Upper lobe of left lung (tissue), 6 donors: Measurements from ENCODE around the gene AGBL3. TPM values are rescaled to one million over a fixed set of nuclear protein-coding genes. Genes with fewer than 3 reads are reported as not detected.

Experiments used
- ATAC-seq, 2 donors: fragments of 200-7000 bp; cut with Tn5 transposase; one replicate each; pipeline ENCODE4 v1.9.1; 2022; ENCODE audit warnings: mild to moderate bottlenecking in 2 of 2, moderate library complexity in 2 of 2; ENCODE audit not compliant: low FRiP score in 2 of 2
- DNase-seq, 2 donors: peaks; one replicate each; pipeline ENCODE4 v3.0.0-alpha.2; 2019 to 2020
- H3K27ac ChIP-seq, 4 donors: fragments of 200-600 bp; sonication (generic); one replicate each; pipeline ENCODE4 v1.5.1; 2016 to 2019
- H3K27me3 ChIP-seq, 4 donors: fragments of 200-600 bp; sonication (generic); one replicate each; pipeline ENCODE4 v1.5.1; 2017 to 2019
- H3K36me3 ChIP-seq, 4 donors: fragments of 200-600 bp; sonication (generic); one replicate each; pipeline ENCODE4 v1.5.1; 2016 to 2019
- H3K4me1 ChIP-seq, 4 donors: fragments of 200-600 bp; sonication (generic); one replicate each; pipeline ENCODE4 v1.5.1; 2018 to 2019
- H3K4me3 ChIP-seq, 4 donors: fragments of 200-600 bp; sonication (generic); one replicate each; pipeline ENCODE4 v1.5.1; 2017 to 2019; ENCODE audit warnings: mild to moderate bottlenecking in 2 of 4, moderate library complexity in 1 of 4
- H3K9me3 ChIP-seq, 4 donors: fragments of 200-600 bp; sonication (generic); one replicate each; pipeline ENCODE4 v1.5.1; 2018 to 2019
- EP300 ChIP-seq, 4 donors: sonication (generic); formaldehyde crosslinking; IDR thresholded peaks; one replicate each; pipeline ENCODE4 v1.5.1; 2017; ENCODE audit warnings: antibody characterized with exemption in 4 of 4, control low read depth in 2 of 4
- POLR2A ChIP-seq, 4 donors: fragments of 450-650 bp; IDR thresholded peaks; one replicate each; pipeline ENCODE4 v1.5.1; 2016 to 2017; ENCODE audit warnings: antibody characterized with exemption in 4 of 4, mild to moderate bottlenecking in 2 of 4
- POLR2AphosphoS5 ChIP-seq, 2 donors: sonication (generic); formaldehyde crosslinking; IDR thresholded peaks; one replicate each; pipeline ENCODE4 v1.5.1; 2017; ENCODE audit warnings: antibody characterized with exemption in 2 of 2
- WGBS, 2 donors: methylation state at CpG; one replicate each; pipeline ENCODE4 v1.1.5; 2017 to 2018; 5-methylcytosine and 5-hydroxymethylcytosine counted together
- total RNA-seq, 6 donors: library from RNA; depleted of rRNA in 4 of 6; stranded (reverse); fragments of >200 nt in 4 of 6; gene quantifications; one replicate each; pipeline versions ENCODE4 v1.1.0 to v1.2.1, GENCODE V29; 2016 to 2021
- TF ChIP-seq, protein P1 (sequence below), 6 experiments: fragments of 450-650 bp in 4 of 6; fragments of 200-600 bp in 2 of 6; sonication (generic) in 2 of 6; IDR thresholded peaks; one replicate each; pipeline ENCODE4 v1.5.1; 2016 to 2019; ENCODE audit warnings: antibody characterized with exemption in 6 of 6
- donor health status: DM: no; HTN: no; CAD: no; lungs with moderate emphysema.
- donor health status: DM: no; HTN: yes; CAD: no; lungs with severe emphysema.

AGBL3 gene
- total RNA-seq, 6 donors from 2014 or later: 1.0 to 5.2 (median 2.5) TPM

DNA sequence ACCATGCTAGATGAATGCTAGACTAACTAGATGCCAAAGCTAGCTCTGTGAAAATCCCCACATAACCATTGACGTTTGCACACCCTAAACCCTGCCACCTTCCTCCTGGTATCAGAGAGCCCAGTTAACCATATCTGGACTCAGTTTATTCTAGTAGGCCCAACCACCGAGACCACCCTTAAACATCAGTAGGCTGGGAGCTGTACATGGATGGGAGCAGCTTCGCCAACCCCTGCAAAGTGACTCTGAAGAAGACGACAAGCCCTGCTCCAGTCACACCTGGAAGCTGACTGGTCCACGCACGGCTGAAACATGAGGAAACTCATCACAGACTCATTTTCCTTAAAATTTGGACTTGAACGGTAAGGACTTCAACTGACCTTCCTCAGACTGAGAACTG lies 188.6 kb downstream of the AGBL3 start:
- Histone ChIP-seq H3K4me1 (peaks cover 0 to 15% (median 10%) of the 10 kb centered on the region in 4 donors), H3K9me3 (peaks cover 0 to 9% (median under 1%) of the 10 kb centered on the region in 4 donors), H3K27ac (no peak overlapping the region), H3K27me3 (no peaks in the 10 kb centered on the region), H3K36me3 (peaks cover 0 to 8% (median 0%) of the 10 kb centered on the region in 4 donors), H3K4me3 (no peak overlapping the region)
- 91 to 94% methylated on average over 7 of the region's 7 CpGs for WGBS, 2 donors
- ATAC-seq (no peak), DNase-seq (no peak)
- TF ChIP-seq, protein P1, sequence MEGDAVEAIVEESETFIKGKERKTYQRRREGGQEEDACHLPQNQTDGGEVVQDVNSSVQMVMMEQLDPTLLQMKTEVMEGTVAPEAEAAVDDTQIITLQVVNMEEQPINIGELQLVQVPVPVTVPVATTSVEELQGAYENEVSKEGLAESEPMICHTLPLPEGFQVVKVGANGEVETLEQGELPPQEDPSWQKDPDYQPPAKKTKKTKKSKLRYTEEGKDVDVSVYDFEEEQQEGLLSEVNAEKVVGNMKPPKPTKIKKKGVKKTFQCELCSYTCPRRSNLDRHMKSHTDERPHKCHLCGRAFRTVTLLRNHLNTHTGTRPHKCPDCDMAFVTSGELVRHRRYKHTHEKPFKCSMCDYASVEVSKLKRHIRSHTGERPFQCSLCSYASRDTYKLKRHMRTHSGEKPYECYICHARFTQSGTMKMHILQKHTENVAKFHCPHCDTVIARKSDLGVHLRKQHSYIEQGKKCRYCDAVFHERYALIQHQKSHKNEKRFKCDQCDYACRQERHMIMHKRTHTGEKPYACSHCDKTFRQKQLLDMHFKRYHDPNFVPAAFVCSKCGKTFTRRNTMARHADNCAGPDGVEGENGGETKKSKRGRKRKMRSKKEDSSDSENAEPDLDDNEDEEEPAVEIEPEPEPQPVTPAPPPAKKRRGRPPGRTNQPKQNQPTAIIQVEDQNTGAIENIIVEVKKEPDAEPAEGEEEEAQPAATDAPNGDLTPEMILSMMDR (IDR thresholded peaks at IDR 0.05): no peak
- TF ChIP-seq EP300 (IDR thresholded peaks at IDR 0.05) (no peak), POLR2A (IDR thresholded peaks at IDR 0.05) (no peak), POLR2AphosphoS5 (IDR thresholded peaks at IDR 0.05) (no peak)

DNA sequence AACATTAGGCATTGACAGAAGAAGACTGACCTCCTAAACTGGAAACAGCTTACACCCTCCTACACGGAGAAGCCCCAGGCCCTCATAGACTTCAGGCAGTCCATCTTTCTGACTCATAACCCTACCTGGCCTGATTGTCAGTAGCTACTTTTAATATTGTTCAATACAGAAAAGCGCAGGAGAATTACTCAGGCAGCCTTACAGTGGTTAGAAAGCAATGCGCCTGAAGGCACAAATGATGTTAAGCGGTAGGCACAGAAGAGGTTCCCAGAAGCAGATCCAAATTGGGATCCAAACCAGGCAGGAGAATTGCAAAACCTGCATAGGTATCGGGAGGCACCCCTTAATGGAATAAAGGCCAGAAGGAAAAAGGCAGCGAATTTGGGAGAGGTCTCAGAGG lies 189.6 kb downstream of the AGBL3 start:
- H3K27ac ChIP-seq: no peak overlapping the region
- no peaks in the 10 kb centered on the region for H3K27me3 ChIP-seq
- peaks cover 0 to 12% (median 10%) of the 10 kb centered on the region in 4 donors for H3K4me1 ChIP-seq
- WGBS, 2 donors: 93 to 94% methylated on average over 6 of the region's 6 CpGs
- DNase-seq (no peak), ATAC-seq (no peak)
- no peak for TF ChIP-seq EP300 (IDR thresholded peaks at IDR 0.05)
- no peak for TF ChIP-seq POLR2AphosphoS5 (IDR thresholded peaks at IDR 0.05)
- TF ChIP-seq, protein P1 (IDR thresholded peaks at IDR 0.05): no peak
- no peak for TF ChIP-seq POLR2A (IDR thresholded peaks at IDR 0.05)
- H3K36me3 ChIP-seq: peaks cover 0 to 8% (median 0%) of the 10 kb centered on the region in 4 donors
- H3K4me3 ChIP-seq: no peak overlapping the region
- H3K9me3 ChIP-seq: peaks cover under 1 to 19% (median 10%) of the 10 kb centered on the region in 4 donors

DNA sequence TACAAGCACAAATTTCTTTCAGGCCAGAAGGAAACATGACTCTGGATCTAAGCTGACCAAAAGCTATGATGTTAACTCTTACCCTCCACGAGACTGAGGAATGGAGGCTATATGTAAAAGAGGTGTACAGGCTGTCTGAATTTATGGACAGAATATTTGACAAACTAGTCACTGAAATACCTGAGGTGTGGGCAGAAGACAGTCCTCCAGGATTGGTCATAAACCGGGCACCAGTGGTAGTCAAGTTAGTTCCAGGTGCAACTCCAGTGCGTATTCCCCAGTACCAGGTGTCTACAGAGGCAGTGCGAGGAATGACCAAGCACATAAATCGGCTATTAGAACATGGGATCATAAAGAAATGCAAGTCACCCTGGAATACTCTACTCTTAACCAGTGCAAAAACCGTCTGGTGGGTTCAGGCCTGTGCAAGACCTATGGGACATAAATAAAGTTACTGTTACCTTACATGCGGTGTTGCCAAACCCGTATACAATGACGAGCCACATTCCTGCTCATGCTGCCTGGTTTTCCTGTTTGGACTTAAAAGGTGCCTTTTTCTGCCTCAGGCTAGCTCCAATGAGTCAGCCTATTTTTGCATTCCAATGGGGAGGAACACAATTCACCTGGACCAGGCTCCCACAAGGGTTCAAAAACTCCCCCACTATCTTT lies 190.9 kb downstream of the AGBL3 start:
- H3K4me3 ChIP-seq: no peak overlapping the region
- H3K4me1 ChIP-seq: no peaks in the 10 kb centered on the region
- H3K36me3 ChIP-seq: peaks cover 0 to 12% (median 7%) of the 10 kb centered on the region in 4 donors
- no peak for ATAC-seq
- TF ChIP-seq POLR2AphosphoS5 (IDR thresholded peaks at IDR 0.05): no peak
- TF ChIP-seq, protein P1 (IDR thresholded peaks at IDR 0.05): no peak
- TF ChIP-seq POLR2A (IDR thresholded peaks at IDR 0.05): no peak
- no peak for TF ChIP-seq EP300 (IDR thresholded peaks at IDR 0.05)
- no peaks in the 10 kb centered on the region for H3K27me3 ChIP-seq
- 93 to 94% methylated on average over 9 of the region's 9 CpGs for WGBS, 2 donors
- DNase-seq: no peak
- peaks cover 12 to 32% (median 22%) of the 10 kb centered on the region in 4 donors for H3K9me3 ChIP-seq
- H3K27ac ChIP-seq: no peak overlapping the region

DNA sequence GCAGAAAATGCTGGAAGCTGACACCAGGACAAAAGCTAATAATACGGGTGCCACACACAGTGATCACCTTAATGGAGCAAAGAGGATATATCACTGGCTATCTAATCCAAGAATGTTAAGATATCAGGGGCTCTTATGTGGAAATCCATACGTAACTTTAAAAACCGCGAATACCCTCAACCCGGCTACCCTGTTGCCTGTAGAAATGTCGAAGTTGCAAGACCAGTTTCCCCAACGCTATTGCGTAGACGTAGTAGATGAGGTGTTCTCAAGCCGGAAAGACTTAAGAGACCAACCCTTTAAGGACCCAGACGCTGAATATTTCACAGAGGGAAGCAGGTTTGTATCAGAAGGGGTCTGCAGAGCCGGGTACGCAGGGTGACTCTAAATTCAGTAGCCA lies 192.1 kb downstream of the AGBL3 start:
- Histone ChIP-seq H3K9me3 (peaks cover 12 to 36% (median 30%) of the 10 kb centered on the region in 4 donors), H3K4me1 (no peaks in the 10 kb centered on the region), H3K36me3 (peaks cover 0 to 24% (median 18%) of the 10 kb centered on the region in 4 donors), H3K27ac (no peak overlapping the region), H3K4me3 (no peak overlapping the region), H3K27me3 (no peaks in the 10 kb centered on the region)
- WGBS, 2 donors: 69 to 85% methylated on average over 13 of the region's 13 CpGs
- TF ChIP-seq POLR2A (IDR thresholded peaks at IDR 0.05) (no peak), POLR2AphosphoS5 (IDR thresholded peaks at IDR 0.05) (no peak), EP300 (IDR thresholded peaks at IDR 0.05) (no peak)
- TF ChIP-seq, protein P1 (IDR thresholded peaks at IDR 0.05): no peak
- DNase-seq: no peak
- peak in 1 of 2 donors; percentile 66 for ATAC-seq
